GM12872 (cell line): Measurements from ENCODE around the gene CDK14.

Experiments
- TF ChIP-seq, protein P1 (sequence below): IDR thresholded peaks from 3 replicates; pipeline ENCODE4 v1.5.1; 2011; ENCODE audit warnings: low read depth, mild to moderate bottlenecking, low read length, moderate library complexity; ENCODE audit not compliant: insufficient read depth

CDK14 gene

GRCh38 chr7:90720984-90721760, 125.1 kb downstream of the CDK14 start:
- TF ChIP-seq, protein P1, sequence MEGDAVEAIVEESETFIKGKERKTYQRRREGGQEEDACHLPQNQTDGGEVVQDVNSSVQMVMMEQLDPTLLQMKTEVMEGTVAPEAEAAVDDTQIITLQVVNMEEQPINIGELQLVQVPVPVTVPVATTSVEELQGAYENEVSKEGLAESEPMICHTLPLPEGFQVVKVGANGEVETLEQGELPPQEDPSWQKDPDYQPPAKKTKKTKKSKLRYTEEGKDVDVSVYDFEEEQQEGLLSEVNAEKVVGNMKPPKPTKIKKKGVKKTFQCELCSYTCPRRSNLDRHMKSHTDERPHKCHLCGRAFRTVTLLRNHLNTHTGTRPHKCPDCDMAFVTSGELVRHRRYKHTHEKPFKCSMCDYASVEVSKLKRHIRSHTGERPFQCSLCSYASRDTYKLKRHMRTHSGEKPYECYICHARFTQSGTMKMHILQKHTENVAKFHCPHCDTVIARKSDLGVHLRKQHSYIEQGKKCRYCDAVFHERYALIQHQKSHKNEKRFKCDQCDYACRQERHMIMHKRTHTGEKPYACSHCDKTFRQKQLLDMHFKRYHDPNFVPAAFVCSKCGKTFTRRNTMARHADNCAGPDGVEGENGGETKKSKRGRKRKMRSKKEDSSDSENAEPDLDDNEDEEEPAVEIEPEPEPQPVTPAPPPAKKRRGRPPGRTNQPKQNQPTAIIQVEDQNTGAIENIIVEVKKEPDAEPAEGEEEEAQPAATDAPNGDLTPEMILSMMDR: no peak

GRCh38 chr7:90721869-90722431, 125.8 kb downstream of the CDK14 start:
- TF ChIP-seq, protein P1: no peak

- TF ChIP-seq, protein P1: no peak
Measured at GRCh38 chr7:90723233-90723632, 127.1 kb downstream of the CDK14 start.

DNA sequence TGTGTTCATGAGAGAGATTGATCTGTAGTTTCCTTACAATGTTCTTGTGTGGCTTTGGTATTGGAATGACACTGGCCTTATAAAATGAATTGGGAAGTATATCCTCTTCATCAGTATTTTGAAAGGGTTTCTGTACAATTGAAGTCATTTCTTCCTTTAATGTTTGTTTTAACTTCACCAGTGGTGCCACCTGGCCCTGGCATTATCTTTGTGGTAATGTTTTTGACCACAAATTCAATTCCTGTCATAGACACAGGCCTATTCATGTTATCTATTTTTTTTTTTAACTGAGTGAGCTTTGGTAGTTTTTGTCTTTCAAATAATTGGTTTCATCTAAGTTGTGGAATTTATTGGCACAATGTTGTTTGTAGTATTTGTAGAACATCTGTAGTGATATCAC, 127.7 kb downstream of the CDK14 start:
- TF ChIP-seq, protein P1: no peak

DNA sequence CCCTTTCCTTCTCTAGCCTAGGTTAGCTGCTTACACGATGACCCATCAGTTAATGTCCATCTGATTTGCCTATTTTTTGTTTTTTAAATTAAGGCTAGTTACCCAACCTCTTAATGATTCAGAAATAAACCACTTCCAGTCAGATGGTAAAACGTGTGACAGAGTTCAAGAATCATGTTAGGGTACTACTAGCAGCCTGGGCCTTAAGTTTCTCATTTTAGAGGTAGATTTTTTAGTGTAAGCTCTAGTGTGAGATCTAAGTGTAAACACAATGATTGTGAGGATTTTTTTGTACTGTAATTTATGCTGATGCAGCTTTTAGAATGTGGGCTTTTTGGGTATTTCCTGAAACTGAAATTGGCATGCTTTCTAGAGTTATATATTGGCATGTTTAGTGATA, 130.0 kb downstream of the CDK14 start:
- TF ChIP-seq, protein P1: no peak

GRCh38 chr7:90726623-90727022, 130.5 kb downstream of the CDK14 start:
- TF ChIP-seq, protein P1: no peak

DNA sequence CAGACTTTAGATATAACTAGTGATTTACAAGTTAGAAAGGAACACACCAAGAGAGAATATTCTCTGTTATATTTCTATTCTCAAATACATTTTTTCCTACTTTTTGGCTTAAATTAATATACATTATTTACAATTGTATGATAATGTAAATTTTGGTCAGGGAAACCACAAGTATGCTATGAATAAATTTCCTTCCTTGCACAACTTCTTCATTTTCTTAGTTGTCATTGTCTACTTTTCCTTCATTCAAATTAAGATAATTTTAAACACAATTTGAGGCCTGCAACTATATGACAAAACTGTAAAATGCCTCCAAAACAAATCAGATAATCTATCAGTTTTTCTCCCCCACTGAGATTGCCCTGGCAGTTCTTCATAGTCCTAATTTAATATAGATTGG, 131.3 kb downstream of the CDK14 start:
- TF ChIP-seq, protein P1: no peak
